Stimulated activated CD8-positive, alpha-beta memory T cell treated with anti-CD3 and anti-CD28 coated beads, Interleukin-4, amount 100 ng/mL, for 48 hours (primary cell): Measurements from ENCODE around the gene SLC13A3.
A peak's percentile ranks its signal among the peaks of the same experiment; 100 is the strongest.

ENCODE experiments used
- DNase-seq: peaks from one replicate; pipeline ENCODE4 v3.0.0-alpha.2; 2020

Gene SLC13A3

GRCh38 chr20:46651091-46651962 is at the start of gene SLC13A3:
SLC13A3 (minus strand) TSS chr20:46651459; CDS start chr20:46651421, 38 bp downstream.
- DNase-seq = no peak

- DNase-seq = no peak
Observed at GRCh38 chr20:46701057-46701456, 49.8 kb upstream of the SLC13A3 start.

GRCh38 chr20:46700481-46700880 is 49.2 kb upstream of the SLC13A3 start:
- no peak for DNase-seq

GRCh38 chr20:46699651-46700359 is 48.5 kb upstream of the SLC13A3 start:
- DNase-seq = no peak

GRCh38 chr20:46698788-46699187 is 47.5 kb upstream of the SLC13A3 start:
- DNase-seq = no peak

- no peak for DNase-seq
Observed at GRCh38 chr20:46696791-46697279, 45.6 kb upstream of the SLC13A3 start.

GRCh38 chr20:46695892-46696291 is 44.6 kb upstream of the SLC13A3 start:
- no peak for DNase-seq

- no peak for DNase-seq
Observed at GRCh38 chr20:46694484-46694883, 43.2 kb upstream of the SLC13A3 start.

GRCh38 chr20:46691196-46691595 is 39.9 kb upstream of the SLC13A3 start:
- DNase-seq = no peak

GRCh38 chr20:46690219-46691106 is 39.2 kb upstream of the SLC13A3 start:
- DNase-seq = no peak

- DNase-seq = no peak
Observed at GRCh38 chr20:46689754-46690085, 38.5 kb upstream of the SLC13A3 start.

GRCh38 chr20:46689082-46689753 is 38.0 kb upstream of the SLC13A3 start, which contains the start of gene TP53RK:
TP53RK (minus strand) TSS chr20:46689444; CDS start chr20:46689414, 30 bp downstream.
- DNase-seq = peak; percentile 96

- DNase-seq = no peak
Observed at GRCh38 chr20:46688151-46689081, 37.2 kb upstream of the SLC13A3 start.

GRCh38 chr20:46683939-46684750 is 32.9 kb upstream of the SLC13A3 start:
- no peak for DNase-seq

- DNase-seq = no peak
Observed at GRCh38 chr20:46683668-46683938, 32.3 kb upstream of the SLC13A3 start.

- DNase-seq = no peak
Observed at GRCh38 chr20:46683011-46683667, 31.9 kb upstream of the SLC13A3 start.

GRCh38 chr20:46682063-46682821 is 31.0 kb upstream of the SLC13A3 start:
- no peak for DNase-seq

- peak; percentile 84 for DNase-seq
Observed at GRCh38 chr20:46681032-46681854, 30.0 kb upstream of the SLC13A3 start.
